ENCODE data around the gene MIOS.

Gene MIOS

DNA sequence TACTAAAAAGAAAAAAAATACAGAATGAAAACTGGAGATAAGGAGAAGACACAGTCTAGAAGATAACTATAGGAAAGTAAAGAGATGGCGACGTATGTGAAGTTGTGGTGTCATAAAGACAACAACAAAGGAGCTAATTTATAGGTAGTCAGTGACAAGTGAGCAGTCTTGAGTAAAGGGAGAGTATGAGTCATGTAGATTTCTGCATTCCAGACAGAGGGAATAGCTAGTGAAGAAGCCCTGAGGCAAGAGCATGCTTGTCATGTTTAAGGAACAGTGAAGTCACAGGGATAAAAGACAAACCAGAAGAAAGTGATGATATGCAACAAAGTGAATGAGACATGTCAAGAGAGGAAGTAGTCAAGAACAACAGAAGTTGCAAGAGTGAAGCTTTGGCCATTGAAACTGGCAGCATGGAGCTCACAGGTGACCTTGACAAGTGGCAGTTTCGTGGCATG is 2.3 kb upstream of the MIOS start (continued):
- TF ChIP-seq, protein P1, sequence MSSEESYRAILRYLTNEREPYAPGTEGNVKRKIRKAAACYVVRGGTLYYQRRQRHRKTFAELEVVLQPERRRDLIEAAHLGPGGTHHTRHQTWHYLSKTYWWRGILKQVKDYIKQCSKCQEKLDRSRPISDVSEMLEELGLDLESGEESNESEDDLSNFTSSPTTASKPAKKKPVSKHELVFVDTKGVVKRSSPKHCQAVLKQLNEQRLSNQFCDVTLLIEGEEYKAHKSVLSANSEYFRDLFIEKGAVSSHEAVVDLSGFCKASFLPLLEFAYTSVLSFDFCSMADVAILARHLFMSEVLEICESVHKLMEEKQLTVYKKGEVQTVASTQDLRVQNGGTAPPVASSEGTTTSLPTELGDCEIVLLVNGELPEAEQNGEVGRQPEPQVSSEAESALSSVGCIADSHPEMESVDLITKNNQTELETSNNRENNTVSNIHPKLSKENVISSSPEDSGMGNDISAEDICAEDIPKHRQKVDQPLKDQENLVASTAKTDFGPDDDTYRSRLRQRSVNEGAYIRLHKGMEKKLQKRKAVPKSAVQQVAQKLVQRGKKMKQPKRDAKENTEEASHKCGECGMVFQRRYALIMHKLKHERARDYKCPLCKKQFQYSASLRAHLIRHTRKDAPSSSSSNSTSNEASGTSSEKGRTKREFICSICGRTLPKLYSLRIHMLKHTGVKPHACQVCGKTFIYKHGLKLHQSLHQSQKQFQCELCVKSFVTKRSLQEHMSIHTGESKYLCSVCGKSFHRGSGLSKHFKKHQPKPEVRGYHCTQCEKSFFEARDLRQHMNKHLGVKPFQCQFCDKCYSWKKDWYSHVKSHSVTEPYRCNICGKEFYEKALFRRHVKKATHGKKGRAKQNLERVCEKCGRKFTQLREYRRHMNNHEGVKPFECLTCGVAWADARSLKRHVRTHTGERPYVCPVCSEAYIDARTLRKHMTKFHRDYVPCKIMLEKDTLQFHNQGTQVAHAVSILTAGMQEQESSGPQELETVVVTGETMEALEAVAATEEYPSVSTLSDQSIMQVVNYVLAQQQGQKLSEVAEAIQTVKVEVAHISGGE (tag by site-specific recombination; conservative IDR thresholded peaks at IDR 0.05; ENCODE audit: low read depth): no peak
- TF ChIP-seq MYNN (tag by site-specific recombination; IDR thresholded peaks at IDR 0.05; ENCODE audit: borderline replicate concordance): no peak
- TF ChIP-seq, protein P2, sequence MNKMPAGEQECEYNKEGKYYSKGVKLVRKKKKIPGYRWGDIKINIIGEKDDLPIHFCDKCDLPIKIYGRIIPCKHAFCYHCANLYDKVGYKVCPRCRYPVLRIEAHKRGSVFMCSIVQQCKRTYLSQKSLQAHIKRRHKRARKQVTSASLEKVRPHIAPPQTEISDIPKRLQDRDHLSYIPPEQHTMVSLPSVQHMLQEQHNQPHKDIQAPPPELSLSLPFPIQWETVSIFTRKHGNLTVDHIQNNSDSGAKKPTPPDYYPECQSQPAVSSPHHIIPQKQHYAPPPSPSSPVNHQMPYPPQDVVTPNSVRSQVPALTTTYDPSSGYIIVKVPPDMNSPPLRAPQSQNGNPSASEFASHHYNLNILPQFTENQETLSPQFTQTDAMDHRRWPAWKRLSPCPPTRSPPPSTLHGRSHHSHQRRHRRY (tag by site-specific recombination; IDR thresholded peaks at IDR 0.05): no peak
- TF ChIP-seq, protein P3, sequence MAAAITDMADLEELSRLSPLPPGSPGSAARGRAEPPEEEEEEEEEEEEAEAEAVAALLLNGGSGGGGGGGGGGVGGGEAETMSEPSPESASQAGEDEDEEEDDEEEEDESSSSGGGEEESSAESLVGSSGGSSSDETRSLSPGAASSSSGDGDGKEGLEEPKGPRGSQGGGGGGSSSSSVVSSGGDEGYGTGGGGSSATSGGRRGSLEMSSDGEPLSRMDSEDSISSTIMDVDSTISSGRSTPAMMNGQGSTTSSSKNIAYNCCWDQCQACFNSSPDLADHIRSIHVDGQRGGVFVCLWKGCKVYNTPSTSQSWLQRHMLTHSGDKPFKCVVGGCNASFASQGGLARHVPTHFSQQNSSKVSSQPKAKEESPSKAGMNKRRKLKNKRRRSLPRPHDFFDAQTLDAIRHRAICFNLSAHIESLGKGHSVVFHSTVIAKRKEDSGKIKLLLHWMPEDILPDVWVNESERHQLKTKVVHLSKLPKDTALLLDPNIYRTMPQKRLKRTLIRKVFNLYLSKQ (tag by site-specific recombination; IDR thresholded peaks at IDR 0.05; ENCODE audit: borderline replicate concordance): no peak
- TF ChIP-seq, protein P4, sequence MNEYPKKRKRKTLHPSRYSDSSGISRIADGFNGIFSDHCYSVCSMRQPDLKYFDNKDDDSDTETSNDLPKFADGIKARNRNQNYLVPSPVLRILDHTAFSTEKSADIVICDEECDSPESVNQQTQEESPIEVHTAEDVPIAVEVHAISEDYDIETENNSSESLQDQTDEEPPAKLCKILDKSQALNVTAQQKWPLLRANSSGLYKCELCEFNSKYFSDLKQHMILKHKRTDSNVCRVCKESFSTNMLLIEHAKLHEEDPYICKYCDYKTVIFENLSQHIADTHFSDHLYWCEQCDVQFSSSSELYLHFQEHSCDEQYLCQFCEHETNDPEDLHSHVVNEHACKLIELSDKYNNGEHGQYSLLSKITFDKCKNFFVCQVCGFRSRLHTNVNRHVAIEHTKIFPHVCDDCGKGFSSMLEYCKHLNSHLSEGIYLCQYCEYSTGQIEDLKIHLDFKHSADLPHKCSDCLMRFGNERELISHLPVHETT (tag by site-specific recombination; IDR thresholded peaks at IDR 0.05): peak; percentile 84; the same call in 1 of the 2 replicates
- TF ChIP-seq, protein P5, sequence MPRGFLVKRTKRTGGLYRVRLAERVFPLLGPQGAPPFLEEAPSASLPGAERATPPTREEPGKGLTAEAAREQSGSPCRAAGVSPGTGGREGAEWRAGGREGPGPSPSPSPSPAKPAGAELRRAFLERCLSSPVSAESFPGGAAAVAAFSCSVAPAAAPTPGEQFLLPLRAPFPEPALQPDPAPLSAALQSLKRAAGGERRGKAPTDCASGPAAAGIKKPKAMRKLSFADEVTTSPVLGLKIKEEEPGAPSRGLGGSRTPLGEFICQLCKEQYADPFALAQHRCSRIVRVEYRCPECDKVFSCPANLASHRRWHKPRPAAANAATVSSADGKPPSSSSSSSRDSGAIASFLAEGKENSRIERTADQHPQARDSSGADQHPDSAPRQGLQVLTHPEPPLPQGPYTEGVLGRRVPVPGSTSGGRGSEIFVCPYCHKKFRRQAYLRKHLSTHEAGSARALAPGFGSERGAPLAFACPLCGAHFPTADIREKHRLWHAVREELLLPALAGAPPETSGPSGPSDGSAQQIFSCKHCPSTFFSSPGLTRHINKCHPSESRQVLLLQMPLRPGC (tag by site-specific recombination; IDR thresholded peaks at IDR 0.05): peak; percentile 91
- TF ChIP-seq, protein P6, sequence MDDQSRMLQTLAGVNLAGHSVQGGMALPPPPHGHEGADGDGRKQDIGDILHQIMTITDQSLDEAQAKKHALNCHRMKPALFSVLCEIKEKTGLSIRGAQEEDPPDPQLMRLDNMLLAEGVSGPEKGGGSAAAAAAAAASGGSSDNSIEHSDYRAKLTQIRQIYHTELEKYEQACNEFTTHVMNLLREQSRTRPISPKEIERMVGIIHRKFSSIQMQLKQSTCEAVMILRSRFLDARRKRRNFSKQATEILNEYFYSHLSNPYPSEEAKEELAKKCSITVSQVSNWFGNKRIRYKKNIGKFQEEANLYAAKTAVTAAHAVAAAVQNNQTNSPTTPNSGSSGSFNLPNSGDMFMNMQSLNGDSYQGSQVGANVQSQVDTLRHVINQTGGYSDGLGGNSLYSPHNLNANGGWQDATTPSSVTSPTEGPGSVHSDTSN (CRISPR knock-in tag; IDR thresholded peaks at IDR 0.05): no peak
- TF ChIP-seq IKZF3 (tag by site-specific recombination; IDR thresholded peaks at IDR 0.05): no peak
- no peak for TF ChIP-seq ZNF677 (tag by site-specific recombination; IDR thresholded peaks at IDR 0.05)
- no peak for TF ChIP-seq ZNF626 (tag by site-specific recombination; IDR thresholded peaks at IDR 0.05)
- no peak for TF ChIP-seq SALL2 (tag by site-specific recombination; IDR thresholded peaks at IDR 0.05; ENCODE audit: borderline replicate concordance)
- TF ChIP-seq ZNF155 (tag by site-specific recombination; IDR thresholded peaks at IDR 0.05): no peak
- TF ChIP-seq ZNF221 (tag by site-specific recombination; IDR thresholded peaks at IDR 0.05; ENCODE audit: borderline replicate concordance): no peak
- no peak for TF ChIP-seq ZNF302 (tag by site-specific recombination; IDR thresholded peaks at IDR 0.05; ENCODE audit: low read depth)
- TF ChIP-seq ZNF521 (tag by site-specific recombination; IDR thresholded peaks at IDR 0.05): no peak
- TF ChIP-seq ZNF391 (tag by site-specific recombination; IDR thresholded peaks at IDR 0.05; ENCODE audit: borderline replicate concordance, low read depth): no peak; the same call in 1 of the 2 replicates
- TF ChIP-seq ZNF335 (tag by site-specific recombination; conservative IDR thresholded peaks at IDR 0.05): peak; percentile 61
- TF ChIP-seq FEZF1 (tag by site-specific recombination; IDR thresholded peaks at IDR 0.05): peak; percentile 94
- no peak for TF ChIP-seq ZNF544 (tag by site-specific recombination; IDR thresholded peaks at IDR 0.05)
- no peak for TF ChIP-seq HOXC10 (CRISPR knock-in tag; IDR thresholded peaks at IDR 0.05)
- TF ChIP-seq ZNF433 (tag by site-specific recombination; IDR thresholded peaks at IDR 0.05; ENCODE audit: low read depth): no peak
- TF ChIP-seq, protein P7, sequence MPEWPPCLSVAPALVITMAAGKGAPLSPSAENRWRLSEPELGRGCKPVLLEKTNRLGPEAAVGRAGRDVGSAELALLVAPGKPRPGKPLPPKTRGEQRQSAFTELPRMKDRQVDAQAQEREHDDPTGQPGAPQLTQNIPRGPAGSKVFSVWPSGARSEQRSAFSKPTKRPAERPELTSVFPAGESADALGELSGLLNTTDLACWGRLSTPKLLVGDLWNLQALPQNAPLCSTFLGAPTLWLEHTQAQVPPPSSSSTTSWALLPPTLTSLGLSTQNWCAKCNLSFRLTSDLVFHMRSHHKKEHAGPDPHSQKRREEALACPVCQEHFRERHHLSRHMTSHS (tag by site-specific recombination; IDR thresholded peaks at IDR 0.05): no peak
- no peak for TF ChIP-seq ZNF473 (tag by site-specific recombination; IDR thresholded peaks at IDR 0.05)
- no peak for TF ChIP-seq ZNF623 (tag by site-specific recombination; IDR thresholded peaks at IDR 0.05)
- no peak for TF ChIP-seq ZNF785 (tag by site-specific recombination; IDR thresholded peaks at IDR 0.05)
- peak; percentile 64; the same call in 1 of the 2 replicates for TF ChIP-seq ZBTB17 (tag by site-specific recombination; IDR thresholded peaks at IDR 0.05)
- TF ChIP-seq ZNF350 (tag by site-specific recombination; IDR thresholded peaks at IDR 0.05): no peak
- TF ChIP-seq, protein P8, sequence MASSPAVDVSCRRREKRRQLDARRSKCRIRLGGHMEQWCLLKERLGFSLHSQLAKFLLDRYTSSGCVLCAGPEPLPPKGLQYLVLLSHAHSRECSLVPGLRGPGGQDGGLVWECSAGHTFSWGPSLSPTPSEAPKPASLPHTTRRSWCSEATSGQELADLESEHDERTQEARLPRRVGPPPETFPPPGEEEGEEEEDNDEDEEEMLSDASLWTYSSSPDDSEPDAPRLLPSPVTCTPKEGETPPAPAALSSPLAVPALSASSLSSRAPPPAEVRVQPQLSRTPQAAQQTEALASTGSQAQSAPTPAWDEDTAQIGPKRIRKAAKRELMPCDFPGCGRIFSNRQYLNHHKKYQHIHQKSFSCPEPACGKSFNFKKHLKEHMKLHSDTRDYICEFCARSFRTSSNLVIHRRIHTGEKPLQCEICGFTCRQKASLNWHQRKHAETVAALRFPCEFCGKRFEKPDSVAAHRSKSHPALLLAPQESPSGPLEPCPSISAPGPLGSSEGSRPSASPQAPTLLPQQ (tag by site-specific recombination; IDR thresholded peaks at IDR 0.05): no peak
